HCT116 (cell line): ENCODE data around the gene MGA. TPM values are rescaled to one million over a fixed set of nuclear protein-coding genes. Genes with fewer than 3 reads are reported as not detected.

Source experiments
- ATAC-seq: fragments of 200-7000 bp; cut with Tn5 transposase; 2 replicates; pipeline ENCODE4 v1.9.1; 2020; ENCODE audit warnings: mild to moderate bottlenecking, moderate library complexity
- BruUV-seq: library from RNA; stranded (reverse); fragments of 400-500 nt; replicated peaks from 2 replicates; lab custom pipeline; 2021; lab: Mats Ljungman, UMichigan
- CTCF ChIA-PET: fragments of 300-600 bp; sonication (Branson Sonifier 250); formaldehyde crosslinking; loops from one replicate; lab custom pipeline; 2021; ENCODE audit warnings: antibody characterized with exemption; lab: Charles Lee
- POLR2A ChIA-PET: fragments of 300-600, 350-600 bp; sonication (Branson Sonifier 250); formaldehyde crosslinking; loops from one replicate; lab custom pipeline; 2021; ENCODE audit warnings: antibody characterized with exemption; lab: Charles Lee
- RAD21 ChIA-PET, 2 experiments: fragments of 300-600 bp; sonication (Branson Sonifier 250); formaldehyde crosslinking; loops; one replicate each; lab custom pipeline; 2023; ENCODE audit warnings: low total read pairs in 2 of 2; ENCODE audit not compliant: uncharacterized antibody in 2 of 2, unreplicated experiment in 2 of 2, low non-redundant PET in 1 of 2; lab: Charles Lee
- DNase-seq: peaks from one replicate; pipeline ENCODE4 v3.0.0-alpha.2; 2010; ENCODE audit warnings: low read depth, low spot score
- H2AFZ ChIP-seq: fragments of 200-600 bp; shearing (Covaris generic), sonication (generic); 2 replicates; pipeline ENCODE4 v1.6.1; 2017; ENCODE audit warnings: low read depth, mixed run types, mixed read lengths, antibody characterized with exemption, low read length; ENCODE audit not compliant: poor library complexity, severe bottlenecking
- H3K27ac ChIP-seq: 2 replicates; pipeline ENCODE4 v1.5.1; 2012; ENCODE audit warnings: low read depth, low read length
- H3K27me3 ChIP-seq: fragments of 200-600 bp; sonication (generic); 2 replicates; pipeline ENCODE4 v1.6.1; 2016; ENCODE audit warnings: mixed run types, low read length, mixed read lengths; ENCODE audit not compliant: insufficient read depth
- H3K36me3 ChIP-seq, 2 experiments: fragments of 200-500 bp in 1 of 2; fragments of 200-600 bp in 1 of 2; sonication (Bioruptor generic) in 1 of 2; sonication (generic) in 1 of 2; 2 replicates each; pipeline versions ENCODE4 v1.5.1 to v1.6.1; 2014 to 2016; ENCODE audit warnings: low read length in 2 of 2, inconsistent platforms in 1 of 2, mixed read lengths in 1 of 2, mixed run types in 1 of 2; ENCODE audit not compliant: insufficient read depth in 2 of 2, control insufficient read depth in 1 of 2
- H3K4me1 ChIP-seq, 2 experiments: fragments of 200-600 bp in 1 of 2; sonication (generic) in 1 of 2; 2 replicates each; pipeline versions ENCODE4 v1.5.1 to v1.6.1; 2012 to 2017; ENCODE audit warnings: low read length in 2 of 2, inconsistent platforms in 1 of 2, mild to moderate bottlenecking in 1 of 2, mixed read lengths in 1 of 2, mixed run types in 1 of 2, moderate library complexity in 1 of 2; ENCODE audit not compliant: insufficient read depth in 2 of 2, control insufficient read depth in 1 of 2
- H3K4me2 ChIP-seq: fragments of 200-600 bp; sonication (generic); 2 replicates; pipeline ENCODE4 v1.6.1; 2017; ENCODE audit warnings: mixed run types, low read length, mixed read lengths
- H3K4me3 ChIP-seq, 2 experiments: fragments of 200-600 bp in 1 of 2; sonication (generic) in 1 of 2; replicated peaks in 1 of 2; 2 replicates each; pipeline ENCODE4 v1.5.1; 2011 to 2016; ENCODE audit warnings: low read length in 2 of 2, control low read depth in 1 of 2, low read depth in 1 of 2, mild to moderate bottlenecking in 1 of 2, mixed read lengths in 1 of 2, mixed run types in 1 of 2
- H3K79me2 ChIP-seq: fragments of 200-600 bp; sonication (generic); 2 replicates; pipeline ENCODE4 v1.6.1; 2017; ENCODE audit warnings: mild to moderate bottlenecking, mixed run types, low read length, moderate library complexity, mixed read lengths; ENCODE audit not compliant: insufficient read depth
- H3K9ac ChIP-seq: fragments of 200-600 bp; sonication (generic); 2 replicates; pipeline ENCODE4 v1.6.1; 2016; ENCODE audit warnings: low read length, mixed read lengths
- H3K9me2 ChIP-seq: fragments of 200-600 bp; sonication (generic), shearing (Covaris generic); 2 replicates; pipeline ENCODE4 v1.6.1; 2017; ENCODE audit warnings: mixed run types, mild to moderate bottlenecking, moderate library complexity; ENCODE audit not compliant: insufficient read depth
- H3K9me3 ChIP-seq, 2 experiments: fragments of 200-500 bp in 1 of 2; fragments of 200-600 bp in 1 of 2; sonication (Bioruptor generic) in 1 of 2; sonication (generic) in 1 of 2; 2 replicates each; pipeline ENCODE4 v1.6.1; 2014 to 2017; ENCODE audit warnings: low read length in 2 of 2, mixed read lengths in 2 of 2, inconsistent platforms in 1 of 2, low read depth in 1 of 2, mild to moderate bottlenecking in 1 of 2, mixed run types in 1 of 2, moderate library complexity in 1 of 2; ENCODE audit not compliant: control insufficient read depth in 1 of 2, insufficient read depth in 1 of 2
- H4K20me1 ChIP-seq: fragments of 200-600 bp; sonication (generic), shearing (Covaris generic); 2 replicates; pipeline ENCODE4 v1.6.1; 2017; ENCODE audit warnings: mixed run types, mild to moderate bottlenecking, moderate library complexity; ENCODE audit not compliant: insufficient read depth
- JUND ChIP-seq: IDR thresholded peaks from 2 replicates; pipeline ENCODE4 v1.6.1; 2012
- POLR2A ChIP-seq: IDR thresholded peaks from 2 replicates; pipeline ENCODE4 v1.7.0; 2011; ENCODE audit warnings: borderline replicate concordance; ENCODE audit not compliant: insufficient read depth, insufficient read length; ENCODE audit errors: extremely low read depth
- POLR2AphosphoS5 ChIP-seq: IDR thresholded peaks from 2 replicates; pipeline ENCODE4 v1.6.1; 2011; ENCODE audit warnings: mild to moderate bottlenecking, low read depth, low read length, moderate library complexity
- SIN3A ChIP-seq: IDR thresholded peaks from 2 replicates; pipeline ENCODE4 v1.6.1; 2012; ENCODE audit warnings: low read depth
- SP1 ChIP-seq: IDR thresholded peaks from 2 replicates; pipeline ENCODE4 v1.6.1; 2012; ENCODE audit warnings: low read depth
- YY1 ChIP-seq: IDR thresholded peaks from 2 replicates; pipeline ENCODE4 v1.6.1; 2011; ENCODE audit warnings: low read length, low read depth, moderate library complexity, mild to moderate bottlenecking; ENCODE audit not compliant: insufficient replicate concordance; ENCODE audit errors: extremely low read depth
- ZFX ChIP-seq: fragments of 450-650 bp; IDR thresholded peaks from 2 replicates; pipeline ENCODE4 v1.6.1; 2017
- ZNF274 ChIP-seq: fragments of 200-500 bp; sonication (Bioruptor generic); IDR thresholded peaks from 2 replicates; pipeline ENCODE4 v1.6.1; 2014; ENCODE audit warnings: mild to moderate bottlenecking, low read depth, low read length, inconsistent platforms
- intact Hi-C: fragments of 100-400 bp; cut with micrococcal nuclease; formaldehyde crosslinking; loops from 2 replicates; pipeline ENCODE4 v1.10.0; 2022
- total RNA-seq: library from RNA; stranded (reverse); gene quantifications from one replicate; pipeline ENCODE4 v1.2.1, GENCODE V29; 2021; ENCODE audit not compliant: unreplicated experiment
- TF ChIP-seq, protein P1 (sequence below): IDR thresholded peaks from 2 replicates; pipeline ENCODE4 v1.6.1; 2011; ENCODE audit warnings: mild to moderate bottlenecking, low read length, moderate library complexity; ENCODE audit not compliant: insufficient replicate concordance; ENCODE audit errors: extremely low read depth
- TF ChIP-seq, protein P2 (sequence below), 3 experiments: fragments of 200-600 bp in 1 of 3; sonication (generic) in 1 of 3; IDR thresholded peaks in 2 of 3; conservative IDR thresholded peaks in 1 of 3; 2 replicates each; pipeline ENCODE4 v1.5.1; 2012 to 2017; ENCODE audit warnings: low read depth in 2 of 3, low read length in 2 of 3, antibody characterized with exemption in 1 of 3, borderline replicate concordance in 1 of 3, control low read depth in 1 of 3, mild to moderate bottlenecking in 1 of 3, mixed read lengths in 1 of 3, mixed run types in 1 of 3, moderate library complexity in 1 of 3; ENCODE audit not compliant: insufficient read depth in 1 of 3

MGA gene
- total RNA-seq, 1 experiment from 2014 or later, result 28.9 TPM

DNA sequence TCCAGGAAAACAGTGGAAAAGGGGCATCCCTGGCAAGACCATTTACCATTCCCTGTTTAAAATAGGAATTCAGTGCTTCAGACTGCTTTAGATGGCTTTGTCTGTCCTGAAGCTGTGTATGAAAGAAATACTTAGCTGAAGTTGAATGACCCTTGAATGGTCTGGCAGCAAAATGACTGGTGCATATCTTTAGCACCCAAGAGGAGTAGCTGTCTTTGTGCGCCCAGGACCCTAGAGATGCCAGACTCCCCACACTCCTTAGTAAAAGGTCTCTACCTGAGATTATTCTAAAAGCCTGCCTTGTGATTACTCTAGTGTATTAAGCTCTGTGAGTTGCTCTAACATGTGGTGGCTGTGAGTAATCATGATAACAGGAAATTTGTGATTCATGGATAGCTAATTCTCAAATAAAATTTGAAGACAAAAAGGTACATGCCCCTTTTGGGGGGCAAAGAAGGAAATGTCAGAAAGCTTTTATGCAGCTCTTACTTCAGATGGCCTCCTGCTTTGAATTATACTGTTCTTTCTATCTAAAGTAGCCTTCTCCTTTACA lies 117.3 kb downstream of the MGA start:
- no peak overlapping the region for H3K4me3 ChIP-seq
- peaks cover 14 to 38% of the 10 kb centered on the region in 2 experiments for H3K4me1 ChIP-seq
- H4K20me1 ChIP-seq, result no peaks in the 10 kb centered on the region; the same call in 1 of the 2 replicates
- H3K9me3 ChIP-seq, result no peaks in the 10 kb centered on the region
- ChIA-PET CTCF (interaction anchor here (0.9 kb wide), 1 partner anchor 127 kb away, joined by 3 read pairs; no protein-coding TSS in a partner anchor), POLR2A (no interaction called here), RAD21 (no interaction called here)
- intact Hi-C loops, result no loop called here
- TF ChIP-seq SIN3A (no peak), YY1 (no peak), POLR2A (no peak), ZFX (no peak), JUND (no peak), POLR2AphosphoS5 (no peak), ZNF274 (no peak), SP1 (no peak)
- TF ChIP-seq, protein P1, sequence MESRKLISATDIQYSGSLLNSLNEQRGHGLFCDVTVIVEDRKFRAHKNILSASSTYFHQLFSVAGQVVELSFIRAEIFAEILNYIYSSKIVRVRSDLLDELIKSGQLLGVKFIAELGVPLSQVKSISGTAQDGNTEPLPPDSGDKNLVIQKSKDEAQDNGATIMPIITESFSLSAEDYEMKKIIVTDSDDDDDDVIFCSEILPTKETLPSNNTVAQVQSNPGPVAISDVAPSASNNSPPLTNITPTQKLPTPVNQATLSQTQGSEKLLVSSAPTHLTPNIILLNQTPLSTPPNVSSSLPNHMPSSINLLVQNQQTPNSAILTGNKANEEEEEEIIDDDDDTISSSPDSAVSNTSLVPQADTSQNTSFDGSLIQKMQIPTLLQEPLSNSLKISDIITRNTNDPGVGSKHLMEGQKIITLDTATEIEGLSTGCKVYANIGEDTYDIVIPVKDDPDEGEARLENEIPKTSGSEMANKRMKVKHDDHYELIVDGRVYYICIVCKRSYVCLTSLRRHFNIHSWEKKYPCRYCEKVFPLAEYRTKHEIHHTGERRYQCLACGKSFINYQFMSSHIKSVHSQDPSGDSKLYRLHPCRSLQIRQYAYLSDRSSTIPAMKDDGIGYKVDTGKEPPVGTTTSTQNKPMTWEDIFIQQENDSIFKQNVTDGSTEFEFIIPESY, result no peak
- TF ChIP-seq, protein P2, sequence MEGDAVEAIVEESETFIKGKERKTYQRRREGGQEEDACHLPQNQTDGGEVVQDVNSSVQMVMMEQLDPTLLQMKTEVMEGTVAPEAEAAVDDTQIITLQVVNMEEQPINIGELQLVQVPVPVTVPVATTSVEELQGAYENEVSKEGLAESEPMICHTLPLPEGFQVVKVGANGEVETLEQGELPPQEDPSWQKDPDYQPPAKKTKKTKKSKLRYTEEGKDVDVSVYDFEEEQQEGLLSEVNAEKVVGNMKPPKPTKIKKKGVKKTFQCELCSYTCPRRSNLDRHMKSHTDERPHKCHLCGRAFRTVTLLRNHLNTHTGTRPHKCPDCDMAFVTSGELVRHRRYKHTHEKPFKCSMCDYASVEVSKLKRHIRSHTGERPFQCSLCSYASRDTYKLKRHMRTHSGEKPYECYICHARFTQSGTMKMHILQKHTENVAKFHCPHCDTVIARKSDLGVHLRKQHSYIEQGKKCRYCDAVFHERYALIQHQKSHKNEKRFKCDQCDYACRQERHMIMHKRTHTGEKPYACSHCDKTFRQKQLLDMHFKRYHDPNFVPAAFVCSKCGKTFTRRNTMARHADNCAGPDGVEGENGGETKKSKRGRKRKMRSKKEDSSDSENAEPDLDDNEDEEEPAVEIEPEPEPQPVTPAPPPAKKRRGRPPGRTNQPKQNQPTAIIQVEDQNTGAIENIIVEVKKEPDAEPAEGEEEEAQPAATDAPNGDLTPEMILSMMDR (IDR thresholded peaks at IDR 0.05 in 2 of 3, conservative IDR thresholded peaks at IDR 0.05 in 1 of 3; ENCODE audit: borderline replicate concordance in 1 of 3, insufficient read depth in 1 of 3, low read depth in 2 of 3, low read length in 2 of 3), result no peak
- no peak overlapping the region for H3K27ac ChIP-seq
- no peak overlapping the region for H3K9ac ChIP-seq
- H3K79me2 ChIP-seq, result peaks cover 31% of the 10 kb centered on the region; the same call in 1 of the 2 replicates
- DNase-seq, result no peak
- no peak for ATAC-seq
- BruUV-seq, result no TSS peak
- H3K36me3 ChIP-seq, result no peaks in the 10 kb centered on the region
- H3K4me2 ChIP-seq, result no peak overlapping the region
- H3K27me3 ChIP-seq, result no peaks in the 10 kb centered on the region
- no peak overlapping the region for H2AFZ ChIP-seq
- H3K9me2 ChIP-seq, result no peaks in the 10 kb centered on the region
